Right lung (tissue), 5 donors: ENCODE data around the gene FCN1. TPM values are rescaled to one million over a fixed set of nuclear protein-coding genes. Genes with fewer than 3 reads are reported as not detected.

Experiments
- DNase-seq, 2 donors: peaks; one replicate each; pipeline ENCODE4 v3.0.0-alpha.2; 2013
- polyA plus RNA-seq, 5 donors: library from polyadenylated mRNA; unstranded; fragments of 120-200 nt; gene quantifications; one replicate each; pipeline versions ENCODE4 v1.2.1 to v1.2.3, GENCODE V29; 2013; ENCODE audit warnings: inconsistent platforms in 1 of 5, low replicate concordance in 1 of 5; ENCODE audit not compliant: insufficient read length in 5 of 5, insufficient read depth in 1 of 5

Gene FCN1
- polyA plus RNA-seq, 5 donors, result 2.8 to 6.7 (median 5.5) TPM

GRCh38 chr9:134879664-134880483, 37.8 kb downstream of the FCN1 start:
- no peak for DNase-seq

- no peak for DNase-seq
These were observed 40.2 kb downstream of the FCN1 start for GRCh38 chr9:134877541-134877940.

GRCh38 chr9:134875371-134875770, 42.3 kb downstream of the FCN1 start:
- DNase-seq, result no peak

- no peak for DNase-seq
These were observed 45.1 kb downstream of the FCN1 start for GRCh38 chr9:134872482-134873231.

- DNase-seq, result peak; percentile 78 to 79
These were observed 45.9 kb downstream of the FCN1 start for GRCh38 chr9:134871697-134872340.

GRCh38 chr9:134870746-134871662, 46.7 kb downstream of the FCN1 start:
- no peak for DNase-seq

- no peak for DNase-seq
These were observed 47.4 kb downstream of the FCN1 start for GRCh38 chr9:134870301-134870694.

- DNase-seq, result no peak
These were observed 48.0 kb downstream of the FCN1 start for GRCh38 chr9:134869554-134870300.

- DNase-seq, result no peak
These were observed 48.8 kb downstream of the FCN1 start for GRCh38 chr9:134868751-134869553.

GRCh38 chr9:134867917-134868750, 49.6 kb downstream of the FCN1 start:
- DNase-seq, result no peak

- DNase-seq, result no peak
These were observed 52.9 kb downstream of the FCN1 start for GRCh38 chr9:134864821-134865190.

GRCh38 chr9:134863941-134864820, 53.5 kb downstream of the FCN1 start:
- DNase-seq, result no peak

GRCh38 chr9:134863306-134863902, 54.3 kb downstream of the FCN1 start:
- DNase-seq, result no peak

GRCh38 chr9:134861595-134862334, 55.9 kb downstream of the FCN1 start:
- DNase-seq, result no peak

GRCh38 chr9:134860510-134860909, 57.2 kb downstream of the FCN1 start:
- no peak for DNase-seq

- no peak for DNase-seq
These were observed 59.5 kb downstream of the FCN1 start for GRCh38 chr9:134858051-134858841.
